ENCODE data around the gene CAMKMT.

GRCh38 chr2:44649381-44649780 is 287.6 kb downstream of the CAMKMT start:
- no peak for TF ChIP-seq CTCF (IDR thresholded peaks at IDR 0.05)
- no peak for TF ChIP-seq EP300 (IDR thresholded peaks at IDR 0.05)
- TF ChIP-seq POLR2A (IDR thresholded peaks at IDR 0.05), result no peak
- no peak for TF ChIP-seq POLR2AphosphoS5 (IDR thresholded peaks at IDR 0.05)
